Prostate gland (tissue), 2 donors: Measurements from ENCODE around the gene CHID1. TPM values are rescaled to one million over a fixed set of nuclear protein-coding genes. Genes with fewer than 3 reads are reported as not detected.
A peak's percentile ranks its signal among the peaks of the same experiment; 100 is the strongest.

Source experiments
- DNase-seq: peaks from one replicate; pipeline ENCODE4 v3.0.0-alpha.2; 2019; ENCODE audit warnings: low spot score
- H3K27ac ChIP-seq, 2 donors: fragments of 200-600 bp; sonication (generic); 2 replicates each; pipeline ENCODE4 v1.5.1; 2017 to 2019
- H3K27me3 ChIP-seq: fragments of 200-600 bp; sonication (generic); replicated peaks from 2 replicates; pipeline ENCODE4 v1.5.1; 2019; ENCODE audit not compliant: insufficient read depth
- H3K36me3 ChIP-seq, 2 donors: fragments of 200-600 bp; sonication (generic); 1 replicate in 1 of 2; 2 replicates in 1 of 2; pipeline versions ENCODE4 v1.5.1 to v1.8.1; 2017 to 2019
- H3K4me1 ChIP-seq: fragments of 200-600 bp; sonication (generic); replicated peaks from 2 replicates; pipeline ENCODE4 v1.5.1; 2019
- H3K4me3 ChIP-seq, 2 donors: fragments of 200-600 bp; sonication (generic); 2 replicates each; pipeline ENCODE4 v1.5.1; 2017 to 2019
- H3K9me3 ChIP-seq: fragments of 200-600 bp; sonication (generic); 2 replicates; pipeline ENCODE4 v1.5.1; 2017
- CTCF ChIP-seq, 4 experiments: fragments of 200-600 bp in 2 of 4; fragments of 450-650 bp in 2 of 4; sonication (generic) in 2 of 4; IDR thresholded peaks; 1 replicate in 3 of 4; 2 replicates in 1 of 4; pipeline ENCODE4 v1.5.1; 2016 to 2019; ENCODE audit warnings: antibody characterized with exemption in 4 of 4, mild to moderate bottlenecking in 2 of 4, moderate library complexity in 2 of 4
- POLR2A ChIP-seq: fragments of 450-650 bp; IDR thresholded peaks from one replicate; pipeline ENCODE4 v1.6.1; 2016; ENCODE audit warnings: antibody characterized with exemption, mild to moderate bottlenecking
- POLR2AphosphoS5 ChIP-seq: sonication (generic); formaldehyde crosslinking; IDR thresholded peaks from one replicate; pipeline ENCODE4 v1.6.1; 2017; ENCODE audit warnings: antibody characterized with exemption
- WGBS: methylation state at CpG from one replicate; pipeline ENCODE4 v1.1.5; 2018; 5-methylcytosine and 5-hydroxymethylcytosine counted together
- intact Hi-C: fragments of 100-400 bp; cut with DNase I; formaldehyde crosslinking; loops from one replicate; pipeline ENCODE4 v1.14.2; 2022
- total RNA-seq, 2 donors: library from RNA; depleted of rRNA; stranded (reverse); fragments of >200 nt; gene quantifications; one replicate each; pipeline ENCODE4 v1.1.0, GENCODE V29; 2016

CHID1 gene
- total RNA-seq, 2 donors from 2014 or later = 107 to 145 TPM

- Histone ChIP-seq H3K36me3 (peaks cover 18 to 19% of the 10 kb centered on the region in 2 donors), H3K9me3 (no peaks in the 10 kb centered on the region), H3K4me1 (no peaks in the 10 kb centered on the region), H3K27me3 (no peaks in the 10 kb centered on the region), H3K27ac (no peak overlapping the region), H3K4me3 (no peak overlapping the region)
- 91% methylated on average over 7 of the region's 7 CpGs for WGBS
- DNase-seq = no peak
- TF ChIP-seq CTCF (IDR thresholded peaks at IDR 0.05) (no peak), POLR2A (no peak), POLR2AphosphoS5 (no peak)
- intact Hi-C loops = no loop called here
Measured at GRCh38 chr11:904380-904779, 6.2 kb downstream of the CHID1 start.

- Histone ChIP-seq H3K4me1 (no peaks in the 10 kb centered on the region), H3K9me3 (no peaks in the 10 kb centered on the region), H3K4me3 (no peak overlapping the region), H3K27ac (no peak overlapping the region), H3K27me3 (no peaks in the 10 kb centered on the region), H3K36me3 (peaks cover 19% of the 10 kb centered on the region in 2 donors)
- no peak for TF ChIP-seq POLR2AphosphoS5
- no peak for TF ChIP-seq POLR2A
- TF ChIP-seq CTCF (IDR thresholded peaks at IDR 0.05) = no peak
- DNase-seq = no peak
- intact Hi-C loops = no loop called here
- WGBS = 89% methylated on average over 18 of the region's 19 CpGs
Measured at GRCh38 chr11:901452-902061, 9.1 kb downstream of the CHID1 start.

- H3K9me3 ChIP-seq = no peaks in the 10 kb centered on the region
- H3K4me3 ChIP-seq = no peak overlapping the region
- WGBS = 93% methylated on average over 7 of the region's 7 CpGs
- no peaks in the 10 kb centered on the region for H3K27me3 ChIP-seq
- intact Hi-C loops = no loop called here
- no peaks in the 10 kb centered on the region for H3K4me1 ChIP-seq
- no peak overlapping the region for H3K27ac ChIP-seq
- no peak for DNase-seq
- no peak for TF ChIP-seq POLR2A
- TF ChIP-seq POLR2AphosphoS5 = no peak
- TF ChIP-seq CTCF (IDR thresholded peaks at IDR 0.05) = no peak
- H3K36me3 ChIP-seq = peaks cover 19% of the 10 kb centered on the region in 2 donors
Measured at GRCh38 chr11:900545-900944, 10.1 kb downstream of the CHID1 start.

- H3K36me3 ChIP-seq = peaks cover 19% of the 10 kb centered on the region in 2 donors
- no peak for DNase-seq
- intact Hi-C loops = loop anchor here (5.0 kb wide), 1 partner anchor 153 kb away; no protein-coding TSS in a partner anchor
- H3K4me3 ChIP-seq = no peak overlapping the region
- H3K27ac ChIP-seq = no peak overlapping the region
- WGBS = 94% methylated on average over 11 of the region's 11 CpGs
- TF ChIP-seq POLR2A = no peak
- no peak for TF ChIP-seq CTCF (IDR thresholded peaks at IDR 0.05)
- no peak for TF ChIP-seq POLR2AphosphoS5
- no peaks in the 10 kb centered on the region for H3K27me3 ChIP-seq
- H3K9me3 ChIP-seq = no peaks in the 10 kb centered on the region
- H3K4me1 ChIP-seq = no peaks in the 10 kb centered on the region
Measured at GRCh38 chr11:899724-900123, 10.9 kb downstream of the CHID1 start.

GRCh38 chr11:898540-899190 lies 11.9 kb downstream of the CHID1 start:
- WGBS = 79% methylated on average over 20 of the region's 22 CpGs
- Histone ChIP-seq H3K9me3 (no peaks in the 10 kb centered on the region), H3K27me3 (no peaks in the 10 kb centered on the region), H3K36me3 (peaks cover 19% of the 10 kb centered on the region in 2 donors), H3K27ac (no peak overlapping the region), H3K4me3 (no peak overlapping the region), H3K4me1 (no peaks in the 10 kb centered on the region)
- no peak for TF ChIP-seq POLR2A
- TF ChIP-seq POLR2AphosphoS5 = no peak
- TF ChIP-seq CTCF (IDR thresholded peaks at IDR 0.05) = peak in 1 of 4 experiments; percentile 25
- DNase-seq = no peak
- intact Hi-C loops = loop anchor here (5.0 kb wide), 1 partner anchor 154 kb away; no protein-coding TSS in a partner anchor
